ENCODE measurements around the gene NXPH3.
A peak's percentile ranks its signal among the peaks of the same experiment; 100 is the strongest.

The NXPH3 gene

DNA sequence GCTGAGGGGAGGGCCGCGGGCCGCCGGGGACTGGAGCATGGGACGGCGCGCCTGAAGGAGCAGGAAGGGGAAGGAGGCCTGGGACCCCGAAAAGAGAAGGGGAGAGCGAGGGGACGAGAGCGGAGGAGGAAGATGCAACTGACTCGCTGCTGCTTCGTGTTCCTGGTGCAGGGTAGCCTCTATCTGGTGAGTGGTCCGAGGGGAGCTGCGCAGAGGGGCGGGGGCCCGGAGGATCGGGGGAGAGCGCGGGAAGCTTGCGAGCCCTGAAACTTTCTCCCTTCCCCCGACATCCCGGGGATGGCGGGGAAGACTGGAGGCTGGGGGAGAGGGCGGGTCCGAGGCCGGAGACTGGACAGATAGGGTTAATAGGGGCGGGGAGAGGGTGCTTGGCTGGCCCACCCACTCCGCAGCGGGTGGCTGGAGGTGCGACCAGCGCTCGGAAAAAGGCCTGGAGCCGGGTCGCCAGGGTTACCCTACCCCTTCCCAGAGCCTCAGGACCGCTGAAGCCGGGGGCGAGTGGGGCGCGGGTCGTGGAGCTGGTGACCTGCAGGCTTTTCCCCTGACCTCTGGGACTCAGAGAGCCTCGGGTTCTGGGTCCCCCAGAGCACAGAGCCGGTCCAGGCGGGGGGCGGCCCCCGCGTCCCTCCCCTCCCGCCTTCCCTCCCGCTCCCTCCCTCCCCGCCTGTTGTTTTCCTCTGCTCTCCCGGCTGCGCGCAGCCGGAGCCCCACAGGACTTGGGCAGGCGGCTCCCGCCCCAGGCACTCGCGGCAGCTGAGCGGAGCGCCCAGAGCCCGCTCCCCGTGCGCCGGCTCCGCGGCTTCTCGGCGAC is 631 bp downstream of the NXPH3 start:
- TF ChIP-seq GATA1 (IDR thresholded peaks at IDR 0.05; ENCODE audit: low read depth, low read length) = no peak
- no peak for TF ChIP-seq POLR2A (IDR thresholded peaks at IDR 0.05; ENCODE audit: low read length)
- peak; percentile 28 to 33 for DNase-seq

DNA sequence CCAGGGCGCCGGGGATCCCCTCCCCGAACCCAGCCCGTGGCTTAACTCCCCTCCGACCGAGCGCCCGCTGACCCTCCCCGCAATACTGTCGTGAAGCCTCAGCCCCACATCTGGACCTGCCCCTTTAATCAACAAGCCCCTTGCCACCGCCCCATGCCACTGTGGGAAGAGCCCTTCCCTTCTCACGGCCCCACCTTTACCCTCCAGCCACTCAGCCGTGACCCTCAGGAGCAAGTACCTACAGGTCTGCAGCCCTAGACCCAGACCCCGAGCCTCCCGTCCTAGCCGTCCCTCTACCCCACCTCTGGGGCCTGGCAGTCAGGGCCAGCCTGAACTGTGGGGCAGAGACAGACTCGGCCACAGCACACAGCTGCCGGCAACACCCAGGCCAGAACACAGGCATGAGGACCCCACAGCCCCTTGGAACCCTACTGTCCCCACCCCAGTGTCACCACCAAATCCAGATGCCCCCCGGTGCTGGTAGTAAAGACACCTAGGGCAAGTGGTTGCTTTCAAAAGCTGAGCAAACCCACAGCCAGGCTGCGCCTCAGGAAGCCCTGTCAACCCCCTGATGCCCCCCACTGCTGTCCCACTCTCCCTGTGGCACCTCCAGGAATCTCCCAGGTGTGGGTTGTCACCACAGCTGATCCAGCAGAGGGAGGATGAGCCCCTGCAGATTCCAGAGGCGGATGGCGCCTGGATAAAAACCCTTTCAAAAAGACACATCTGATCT is 1.4 kb downstream of the NXPH3 start:
- DNase-seq = no peak
- TF ChIP-seq GATA1 (IDR thresholded peaks at IDR 0.05; ENCODE audit: low read depth, low read length) (no peak), POLR2A (IDR thresholded peaks at IDR 0.05; ENCODE audit: low read length) (no peak)

DNA sequence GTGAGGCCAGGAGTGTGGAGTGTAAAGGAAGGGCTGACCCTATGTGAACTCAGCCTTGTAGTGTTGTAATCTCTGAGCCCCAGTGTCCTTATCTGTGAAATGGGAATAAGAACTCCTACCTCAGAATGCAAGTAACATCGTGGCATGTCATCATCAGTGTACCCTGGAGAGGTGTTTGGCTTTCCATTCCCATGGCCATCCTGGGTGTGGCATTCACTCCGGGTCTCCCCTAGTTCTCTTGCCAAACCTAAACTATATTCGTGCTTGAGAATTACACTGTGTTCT is 1.9 kb downstream of the NXPH3 start:
- TF ChIP-seq GATA1 (IDR thresholded peaks at IDR 0.05; ENCODE audit: low read depth, low read length) = no peak
- no peak for TF ChIP-seq POLR2A (IDR thresholded peaks at IDR 0.05; ENCODE audit: low read length)

DNA sequence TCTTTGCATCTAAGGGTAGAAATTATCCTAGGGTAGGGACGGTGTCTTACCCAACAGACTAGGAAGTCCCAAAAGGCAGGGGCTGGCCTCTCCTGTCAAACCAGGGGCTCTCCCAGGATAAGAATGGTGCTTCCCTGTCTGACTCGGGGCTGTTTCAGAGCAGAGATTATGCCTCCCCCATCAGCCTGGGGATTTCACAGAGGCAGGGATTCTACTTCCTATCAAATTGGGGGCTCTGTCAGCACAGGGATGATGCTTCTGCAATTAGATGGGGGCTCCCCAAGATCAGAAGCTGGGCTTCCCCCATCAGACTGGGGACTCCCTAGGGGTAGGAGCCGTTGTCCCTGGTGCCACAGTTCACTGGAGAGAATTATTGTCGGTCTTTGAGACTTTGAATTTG is 2.3 kb downstream of the NXPH3 start:
- no peak for DNase-seq
- TF ChIP-seq POLR2A (IDR thresholded peaks at IDR 0.05; ENCODE audit: low read length) = no peak
- TF ChIP-seq GATA1 (IDR thresholded peaks at IDR 0.05; ENCODE audit: low read depth, low read length) = no peak

More for the DNA sequence above, 1.9 kb downstream of the NXPH3 start:
- DNase-seq = peak; percentile 24 to 43

DNA sequence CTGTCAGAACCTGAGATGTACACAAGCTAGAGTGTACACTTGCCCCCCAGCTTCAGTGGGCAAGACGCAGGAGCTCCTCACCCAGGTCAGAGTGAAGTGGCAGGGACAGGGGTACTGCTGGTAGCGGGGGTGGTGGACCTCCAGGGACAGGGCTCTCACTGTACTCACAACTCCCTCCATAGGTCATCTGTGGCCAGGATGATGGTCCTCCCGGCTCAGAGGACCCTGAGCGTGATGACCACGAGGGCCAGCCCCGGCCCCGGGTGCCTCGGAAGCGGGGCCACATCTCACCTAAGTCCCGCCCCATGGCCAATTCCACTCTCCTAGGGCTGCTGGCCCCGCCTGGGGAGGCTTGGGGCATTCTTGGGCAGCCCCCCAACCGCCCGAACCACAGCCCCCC is 2.7 kb downstream of the NXPH3 start:
- no peak for DNase-seq
- TF ChIP-seq POLR2A (IDR thresholded peaks at IDR 0.05; ENCODE audit: low read length) (no peak), GATA1 (IDR thresholded peaks at IDR 0.05; ENCODE audit: low read depth, low read length) (no peak)

DNA sequence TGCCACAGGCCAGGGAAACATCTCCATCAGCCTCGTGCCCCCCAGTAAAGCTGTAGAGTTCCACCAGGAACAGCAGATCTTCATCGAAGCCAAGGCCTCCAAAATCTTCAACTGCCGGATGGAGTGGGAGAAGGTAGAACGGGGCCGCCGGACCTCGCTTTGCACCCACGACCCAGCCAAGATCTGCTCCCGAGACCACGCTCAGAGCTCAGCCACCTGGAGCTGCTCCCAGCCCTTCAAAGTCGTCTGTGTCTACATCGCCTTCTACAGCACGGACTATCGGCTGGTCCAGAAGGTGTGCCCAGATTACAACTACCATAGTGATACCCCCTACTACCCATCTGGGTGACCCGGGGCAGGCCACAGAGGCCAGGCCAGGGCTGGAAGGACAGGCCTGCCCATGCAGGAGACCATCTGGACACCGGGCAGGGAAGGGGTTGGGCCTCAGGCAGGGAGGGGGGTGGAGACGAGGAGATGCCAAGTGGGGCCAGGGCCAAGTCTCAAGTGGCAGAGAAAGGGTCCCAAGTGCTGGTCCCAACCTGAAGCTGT is 3.4 kb downstream of the NXPH3 start:
- no peak for DNase-seq
- TF ChIP-seq POLR2A (IDR thresholded peaks at IDR 0.05; ENCODE audit: low read length) (no peak), GATA1 (IDR thresholded peaks at IDR 0.05; ENCODE audit: low read depth, low read length) (no peak)

DNA sequence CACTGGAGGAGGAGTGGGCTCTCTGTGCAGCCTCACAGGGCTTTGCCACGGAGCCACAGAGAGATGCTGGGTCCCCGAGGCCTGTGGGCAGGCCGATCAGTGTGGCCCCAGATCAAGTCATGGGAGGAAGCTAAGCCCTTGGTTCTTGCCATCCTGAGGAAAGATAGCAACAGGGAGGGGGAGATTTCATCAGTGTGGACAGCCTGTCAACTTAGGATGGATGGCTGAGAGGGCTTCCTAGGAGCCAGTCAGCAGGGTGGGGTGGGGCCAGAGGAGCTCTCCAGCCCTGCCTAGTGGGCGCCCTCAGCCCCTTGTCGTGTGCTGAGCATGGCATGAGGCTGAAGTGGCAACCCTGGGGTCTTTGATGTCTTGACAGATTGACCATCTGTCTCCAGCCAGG is 3.9 kb downstream of the NXPH3 start:
- DNase-seq = no peak
- TF ChIP-seq POLR2A (IDR thresholded peaks at IDR 0.05; ENCODE audit: low read length) (no peak), GATA1 (IDR thresholded peaks at IDR 0.05; ENCODE audit: low read depth, low read length) (no peak)

DNA sequence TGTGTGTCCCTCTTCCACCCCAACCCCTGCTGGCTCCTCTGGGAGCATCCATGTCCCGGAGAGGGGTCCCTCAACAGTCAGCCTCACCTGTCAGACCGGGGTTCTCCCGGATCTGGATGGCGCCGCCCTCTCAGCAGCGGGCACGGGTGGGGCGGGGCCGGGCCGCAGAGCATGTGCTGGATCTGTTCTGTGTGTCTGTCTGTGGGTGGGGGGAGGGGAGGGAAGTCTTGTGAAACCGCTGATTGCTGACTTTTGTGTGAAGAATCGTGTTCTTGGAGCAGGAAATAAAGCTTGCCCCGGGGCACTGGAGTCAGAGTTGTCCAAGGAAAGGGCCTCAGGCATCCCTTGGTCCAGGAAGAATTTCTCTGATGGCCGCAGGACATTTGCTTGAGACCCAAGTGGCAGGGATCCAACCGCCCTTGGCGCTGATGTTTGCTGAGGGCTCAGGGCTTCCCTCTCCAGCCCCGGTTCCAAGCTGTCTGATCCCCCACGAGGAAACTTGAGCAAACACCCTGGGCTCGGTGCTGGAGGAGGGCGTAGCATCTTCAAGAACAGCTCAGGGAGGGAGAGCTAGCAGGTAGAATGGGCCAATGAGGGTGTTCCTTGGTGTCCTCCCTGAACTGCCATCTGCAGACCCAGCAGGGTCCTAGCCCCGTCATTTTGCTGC is 4.5 kb downstream of the NXPH3 start:
- no peak for DNase-seq
- TF ChIP-seq GATA1 (IDR thresholded peaks at IDR 0.05; ENCODE audit: low read depth, low read length) (no peak), POLR2A (IDR thresholded peaks at IDR 0.05; ENCODE audit: low read length) (no peak)

DNA sequence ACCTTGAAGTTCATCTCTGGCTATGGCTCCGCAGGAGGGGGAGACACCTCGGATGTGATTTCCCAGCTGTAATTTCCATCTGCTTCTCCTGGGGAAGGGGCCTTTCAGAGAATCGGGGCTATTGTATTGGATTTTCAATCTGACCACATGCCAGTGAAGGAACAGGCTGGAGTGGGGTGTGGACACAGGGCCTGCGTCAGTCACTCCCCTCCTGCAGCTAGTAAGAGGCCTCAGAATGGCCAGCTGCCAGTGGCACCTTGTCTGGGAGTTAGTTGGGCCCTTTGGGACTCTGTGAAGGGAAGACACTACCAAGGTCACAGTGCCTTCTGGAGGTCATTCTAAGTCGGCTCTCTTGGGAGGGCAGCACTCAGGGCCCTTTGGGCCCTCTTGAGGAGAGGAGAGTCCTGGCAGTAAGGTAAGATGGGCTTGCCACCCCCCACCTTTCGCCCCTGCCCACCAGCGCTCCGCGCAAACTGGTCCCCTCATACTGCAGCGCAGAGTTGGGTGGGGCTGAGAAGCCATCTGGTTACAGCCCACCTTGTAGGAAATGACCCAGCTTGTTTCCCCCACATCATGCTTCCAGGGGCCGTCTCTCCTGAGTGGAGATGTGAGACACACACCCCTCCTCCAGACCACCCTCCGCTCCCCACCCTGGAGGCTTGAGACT is 5.4 kb downstream of the NXPH3 start:
- DNase-seq = no peak
- TF ChIP-seq GATA1 (IDR thresholded peaks at IDR 0.05; ENCODE audit: low read depth, low read length) = no peak
- TF ChIP-seq POLR2A (IDR thresholded peaks at IDR 0.05; ENCODE audit: low read length) = no peak

DNA sequence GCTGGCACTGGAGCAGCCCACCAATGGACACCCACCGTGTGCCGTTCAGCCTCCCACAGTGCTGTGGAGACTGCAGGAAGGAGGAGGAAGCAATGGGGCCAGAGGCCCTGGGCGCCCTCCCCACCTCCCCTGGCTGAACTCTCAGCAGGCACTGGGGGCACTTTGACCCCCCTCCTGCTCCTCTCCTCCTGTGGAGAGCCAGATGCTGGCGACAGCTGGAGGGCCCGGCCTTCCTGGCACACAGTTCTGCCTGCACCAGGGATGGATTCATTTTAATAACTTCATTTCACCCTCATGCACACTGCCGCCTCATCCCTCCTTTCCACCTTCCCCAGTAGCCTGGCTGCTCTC is 6.0 kb downstream of the NXPH3 start:
- DNase-seq = no peak
- TF ChIP-seq POLR2A (IDR thresholded peaks at IDR 0.05; ENCODE audit: low read length) (no peak), GATA1 (IDR thresholded peaks at IDR 0.05; ENCODE audit: low read depth, low read length) (no peak)

DNA sequence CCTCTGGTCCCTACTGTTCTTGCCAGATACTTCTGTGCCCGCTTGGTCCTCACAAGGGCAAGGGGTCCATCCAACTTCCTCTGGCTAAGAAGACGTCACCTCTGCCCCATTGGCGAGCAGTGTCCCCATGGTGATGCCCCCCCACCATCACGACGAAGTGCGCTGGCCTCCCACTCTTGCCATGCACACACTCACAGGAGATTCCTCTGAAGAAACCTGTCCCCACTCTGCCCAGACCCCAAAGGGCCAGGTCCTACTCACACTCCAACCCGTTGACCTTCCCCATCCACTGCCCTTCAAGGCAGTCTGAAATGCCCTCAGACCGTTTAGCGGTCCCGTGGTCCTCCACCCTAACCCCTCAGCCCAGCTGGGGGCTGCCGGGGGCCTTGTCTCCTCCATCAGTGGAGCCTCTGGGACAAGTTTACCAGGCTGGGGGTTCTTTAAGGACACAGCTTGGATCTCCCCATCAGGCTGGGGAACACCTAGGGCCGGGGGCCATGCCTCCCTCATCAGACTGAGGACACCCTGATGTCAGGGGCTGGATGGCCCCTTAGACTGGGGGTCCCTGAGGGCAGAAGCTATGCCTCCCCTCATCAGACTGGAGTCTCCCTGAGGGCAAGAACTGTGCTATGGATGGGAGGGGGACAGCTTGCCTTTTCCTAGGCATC is 6.5 kb downstream of the NXPH3 start:
- no peak for TF ChIP-seq POLR2A (IDR thresholded peaks at IDR 0.05; ENCODE audit: low read length)
- no peak for DNase-seq

DNA sequence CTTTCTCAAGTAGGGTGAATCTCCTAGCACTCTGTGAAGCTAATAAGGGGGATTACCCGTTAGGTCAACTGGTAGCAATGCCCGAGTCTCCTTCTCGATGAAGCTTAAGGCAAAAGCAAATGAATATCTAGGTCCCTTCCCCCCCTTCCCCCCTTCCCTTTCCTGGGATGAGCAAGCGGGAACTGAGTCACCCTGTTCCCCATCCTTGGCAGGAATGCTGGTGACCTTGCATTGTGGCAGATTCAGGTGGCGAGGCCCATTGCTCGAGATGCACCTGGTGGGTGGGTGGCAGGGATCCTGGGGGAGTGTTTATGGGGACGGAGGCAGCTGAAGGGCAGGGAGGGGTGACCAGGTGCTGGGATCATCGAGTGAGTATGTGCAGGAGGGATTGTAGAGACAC is 7.1 kb downstream of the NXPH3 start:
- TF ChIP-seq POLR2A (IDR thresholded peaks at IDR 0.05; ENCODE audit: low read length) (no peak), GATA1 (IDR thresholded peaks at IDR 0.05; ENCODE audit: low read depth, low read length) (no peak)
- no peak for DNase-seq

DNA sequence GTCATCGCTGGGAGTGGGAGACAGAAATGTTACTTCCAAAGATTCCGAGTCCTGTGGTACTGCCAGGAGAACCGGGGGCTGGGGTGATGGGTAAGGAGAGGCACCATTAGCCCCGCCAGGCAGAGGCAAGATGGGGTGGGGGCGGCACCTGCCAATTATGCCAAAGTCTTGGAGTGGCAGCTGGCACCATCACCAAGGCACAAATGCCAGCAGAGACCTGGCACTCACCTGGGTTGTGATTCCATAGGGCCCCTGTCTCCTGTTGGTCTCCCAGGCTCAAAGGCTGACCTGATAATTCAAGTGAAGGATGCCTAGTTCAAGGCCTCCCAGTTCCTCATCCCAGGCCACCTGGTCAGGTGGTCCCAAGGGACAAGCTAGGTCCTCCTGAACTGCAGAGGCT is 7.6 kb downstream of the NXPH3 start:
- TF ChIP-seq POLR2A (IDR thresholded peaks at IDR 0.05; ENCODE audit: low read length) (no peak), GATA1 (IDR thresholded peaks at IDR 0.05; ENCODE audit: low read depth, low read length) (no peak)
- DNase-seq = no peak
